Endothelial cell of umbilical vein (primary cell): ENCODE measurements around the gene SCAMP2. TPM values are rescaled to one million over a fixed set of nuclear protein-coding genes. Genes with fewer than 3 reads are reported as not detected.

Source experiments
- BruUV-seq: library from RNA; stranded (reverse); fragments of 400-500 nt; replicated peaks from 2 replicates; lab custom pipeline; 2021; lab: Mats Ljungman, UMichigan
- CTCF ChIA-PET: fragments of 300-600, 350-600 bp; sonication (Branson Sonifier 250); formaldehyde crosslinking; loops from one replicate; lab custom pipeline; 2021; ENCODE audit warnings: antibody characterized with exemption, inconsistent platforms; lab: Charles Lee
- POLR2A ChIA-PET: fragments of 300-600, 350-600 bp; sonication (Branson Sonifier 250); formaldehyde crosslinking; loops from one replicate; lab custom pipeline; 2021; ENCODE audit warnings: antibody characterized with exemption, inconsistent platforms; lab: Charles Lee
- DNase-seq: peaks from one replicate; pipeline ENCODE4 v3.0.0-alpha.2; 2011; ENCODE audit warnings: low read depth, low spot score
- FAIRE-seq: peaks from 2 replicates; lab custom pipeline; 2011; peaks lifted over from hg19 to GRCh38; lab: Jason Lieb, UNC
- H2AFZ ChIP-seq: 2 replicates; pipeline ENCODE4 v1.6.0; 2012; ENCODE audit warnings: low read depth, low read length, control low read depth, inconsistent platforms
- H3K27ac ChIP-seq: 2 replicates; pipeline ENCODE4 v1.5.1; 2011; ENCODE audit warnings: low read depth, mild to moderate bottlenecking, control low read depth, low read length, moderate library complexity; ENCODE audit not compliant: insufficient read depth
- H3K27me3 ChIP-seq, 2 experiments: 2 replicates each; pipeline versions ENCODE4 v1.6.0 to v1.6.1; 2011; ENCODE audit warnings: low read length in 2 of 2, mixed read lengths in 1 of 2; ENCODE audit not compliant: control insufficient read depth in 2 of 2, insufficient read depth in 2 of 2
- H3K36me3 ChIP-seq, 2 experiments: 2 replicates in 1 of 2; 3 replicates in 1 of 2; pipeline ENCODE4 v1.5.1; 2011; ENCODE audit warnings: low read length in 2 of 2, mild to moderate bottlenecking in 1 of 2, moderate library complexity in 1 of 2; ENCODE audit not compliant: control insufficient read depth in 2 of 2, insufficient read depth in 2 of 2; ENCODE audit errors: extremely low read depth in 1 of 2
- H3K4me1 ChIP-seq: 3 replicates; pipeline ENCODE4 v1.5.1; 2011; ENCODE audit warnings: mild to moderate bottlenecking, low read length; ENCODE audit not compliant: control insufficient read depth, insufficient read depth; ENCODE audit errors: extremely low read depth
- H3K4me2 ChIP-seq: 2 replicates; pipeline ENCODE4 v1.6.1; 2011; ENCODE audit warnings: low read length, control low read depth, mixed read lengths; ENCODE audit not compliant: insufficient read depth
- H3K4me3 ChIP-seq, 3 experiments: fragments of 200-600 bp in 1 of 3; sonication (generic), shearing (Covaris generic) in 1 of 3; replicated peaks in 1 of 3; 2 replicates each; pipeline ENCODE4 v1.5.1; 2011 to 2016; ENCODE audit warnings: control low read depth in 3 of 3, low read length in 3 of 3, mild to moderate bottlenecking in 2 of 3, inconsistent platforms in 1 of 3, low read depth in 1 of 3, moderate library complexity in 1 of 3; ENCODE audit not compliant: insufficient read depth in 1 of 3
- H3K79me2 ChIP-seq: 2 replicates; pipeline ENCODE4 v1.6.0; 2012; ENCODE audit warnings: low read length, inconsistent platforms; ENCODE audit not compliant: control insufficient read depth, insufficient read depth
- H3K9ac ChIP-seq: replicated peaks from 2 replicates; pipeline ENCODE3; 2011; ENCODE audit warnings: low read length, control low read depth; ENCODE audit not compliant: insufficient read depth; ENCODE audit errors: extremely low read depth
- H3K9me1 ChIP-seq: replicated peaks from 3 replicates; pipeline ENCODE4 v1.6.0; 2011; ENCODE audit warnings: mild to moderate bottlenecking, low read length; ENCODE audit not compliant: control insufficient read depth, insufficient read depth; ENCODE audit errors: extremely low read depth
- H3K9me3 ChIP-seq: replicated peaks from 2 replicates; pipeline ENCODE4 v1.5.1; 2012; ENCODE audit warnings: low read length, inconsistent platforms; ENCODE audit not compliant: control insufficient read depth, insufficient read depth
- H4K20me1 ChIP-seq: replicated peaks from 2 replicates; pipeline ENCODE3; 2011; ENCODE audit warnings: mild to moderate bottlenecking, low read length; ENCODE audit not compliant: control insufficient read depth, insufficient read depth; ENCODE audit errors: extremely low read depth
- EZH2 ChIP-seq: IDR thresholded peaks from 2 replicates; pipeline ENCODE4 v1.6.1; 2012; ENCODE audit warnings: borderline replicate concordance, low read depth, mild to moderate bottlenecking, moderate library complexity, low read length, inconsistent platforms; ENCODE audit not compliant: severe bottlenecking
- FOS ChIP-seq: IDR thresholded peaks from 2 replicates; pipeline ENCODE4 v1.6.1; 2011; ENCODE audit warnings: mild to moderate bottlenecking, low read length, moderate library complexity, borderline replicate concordance; ENCODE audit not compliant: insufficient read depth
- GATA2 ChIP-seq: IDR thresholded peaks from 2 replicates; pipeline ENCODE4 v1.7.0; 2011; ENCODE audit warnings: low read depth, mild to moderate bottlenecking, moderate library complexity, mixed read lengths, low read length; ENCODE audit not compliant: insufficient read length, insufficient read depth
- JUN ChIP-seq: IDR thresholded peaks from 2 replicates; pipeline ENCODE4 v1.6.1; 2011; ENCODE audit warnings: borderline replicate concordance, low read depth; ENCODE audit not compliant: insufficient read length, insufficient read depth
- MYC ChIP-seq: IDR thresholded peaks from one replicate; pipeline ENCODE4 v1.6.1; 2011; ENCODE audit warnings: mild to moderate bottlenecking, low read depth, low read length
- POLR2A ChIP-seq: IDR thresholded peaks from 2 replicates; pipeline ENCODE4 v1.6.1; 2012; ENCODE audit warnings: low read depth, mild to moderate bottlenecking, control low read depth, low read length
- POLR2AphosphoS5 ChIP-seq: IDR thresholded peaks from 2 replicates; pipeline ENCODE4 v1.6.1; 2012; ENCODE audit warnings: low read depth, mild to moderate bottlenecking, control low read depth, low read length, moderate library complexity; ENCODE audit not compliant: insufficient read depth
- dilution Hi-C: fragments of 300-500 bp; cut with MboI; formaldehyde crosslinking; loops from one replicate; pipeline ENCODE4 v1.15.0; 2019; ENCODE audit warnings: low sequenced_read_pairs; ENCODE audit not compliant: extremely low pct_ligation_motif_present
- intact Hi-C: fragments of 100-400 bp; cut with micrococcal nuclease; formaldehyde crosslinking; loops from one replicate; pipeline ENCODE4 v1.10.0; 2022
- polyA plus RNA-seq, 4 experiments: library from polyadenylated mRNA; depleted of rRNA in 3 of 4; stranded (reverse) in 3 of 4; unstranded in 1 of 4; fragments of >200 nt; gene quantifications; 2 replicates each; pipeline versions ENCODE4 v1.2.1 to v1.2.3, GENCODE V29; 2011 to 2012; ENCODE audit warnings: missing spikeins in 1 of 4
- total RNA-seq: library from RNA; stranded (reverse); gene quantifications from 2 replicates; pipeline ENCODE4 v1.2.3, GENCODE V29; 2021
- TF ChIP-seq, protein P1 (sequence below), 2 donors: IDR thresholded peaks; 1 replicate in 1 of 2; 2 replicates in 1 of 2; pipeline ENCODE4 v1.5.1; 2011; ENCODE audit warnings: low read length in 2 of 2, mild to moderate bottlenecking in 2 of 2, moderate library complexity in 2 of 2, control low read depth in 1 of 2, inconsistent platforms in 1 of 2, low read depth in 1 of 2; ENCODE audit not compliant: insufficient read depth in 1 of 2; ENCODE audit errors: extremely low read depth in 1 of 2
- TF ChIP-seq, protein P2 (sequence below): IDR thresholded peaks from 2 replicates; pipeline ENCODE4 v1.6.1; 2011; ENCODE audit not compliant: insufficient read depth, insufficient read length

Gene SCAMP2
- total and polyA plus RNA-seq, 2 donors (not counting 3 experiments of a cell fraction or from before 2014, with no cell fraction given): 67.3 to 256 TPM

DNA sequence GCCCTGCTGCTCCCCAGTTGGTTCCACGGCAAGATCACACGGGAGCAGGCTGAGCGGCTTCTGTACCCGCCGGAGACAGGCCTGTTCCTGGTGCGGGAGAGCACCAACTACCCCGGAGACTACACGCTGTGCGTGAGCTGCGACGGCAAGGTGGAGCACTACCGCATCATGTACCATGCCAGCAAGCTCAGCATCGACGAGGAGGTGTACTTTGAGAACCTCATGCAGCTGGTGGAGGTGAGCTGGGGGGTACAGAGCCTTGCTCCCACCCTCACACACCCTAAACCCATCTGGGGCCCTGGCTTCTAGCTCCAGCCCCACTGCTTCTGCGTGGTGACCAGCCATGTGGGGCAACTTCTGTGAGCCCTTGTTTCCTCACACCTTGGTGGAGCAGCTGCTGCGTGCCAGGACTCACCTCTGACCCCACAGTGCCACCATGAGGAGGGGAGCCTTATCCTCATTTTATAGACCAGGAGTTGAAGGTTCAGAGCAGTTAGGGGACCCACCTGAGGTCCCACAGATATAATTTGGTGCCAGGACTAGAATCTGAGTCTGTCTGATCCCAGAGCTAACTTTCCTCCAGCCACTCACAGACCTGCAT lies 73.8 kb downstream of the SCAMP2 start:
- no peak for TF ChIP-seq POLR2A
- TF ChIP-seq MYC: no peak
- TF ChIP-seq POLR2AphosphoS5: no peak
- TF ChIP-seq GATA2: no peak
- TF ChIP-seq JUN: no peak
- no peak for TF ChIP-seq EZH2
- TF ChIP-seq, protein P1, sequence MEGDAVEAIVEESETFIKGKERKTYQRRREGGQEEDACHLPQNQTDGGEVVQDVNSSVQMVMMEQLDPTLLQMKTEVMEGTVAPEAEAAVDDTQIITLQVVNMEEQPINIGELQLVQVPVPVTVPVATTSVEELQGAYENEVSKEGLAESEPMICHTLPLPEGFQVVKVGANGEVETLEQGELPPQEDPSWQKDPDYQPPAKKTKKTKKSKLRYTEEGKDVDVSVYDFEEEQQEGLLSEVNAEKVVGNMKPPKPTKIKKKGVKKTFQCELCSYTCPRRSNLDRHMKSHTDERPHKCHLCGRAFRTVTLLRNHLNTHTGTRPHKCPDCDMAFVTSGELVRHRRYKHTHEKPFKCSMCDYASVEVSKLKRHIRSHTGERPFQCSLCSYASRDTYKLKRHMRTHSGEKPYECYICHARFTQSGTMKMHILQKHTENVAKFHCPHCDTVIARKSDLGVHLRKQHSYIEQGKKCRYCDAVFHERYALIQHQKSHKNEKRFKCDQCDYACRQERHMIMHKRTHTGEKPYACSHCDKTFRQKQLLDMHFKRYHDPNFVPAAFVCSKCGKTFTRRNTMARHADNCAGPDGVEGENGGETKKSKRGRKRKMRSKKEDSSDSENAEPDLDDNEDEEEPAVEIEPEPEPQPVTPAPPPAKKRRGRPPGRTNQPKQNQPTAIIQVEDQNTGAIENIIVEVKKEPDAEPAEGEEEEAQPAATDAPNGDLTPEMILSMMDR (IDR thresholded peaks at IDR 0.05; ENCODE audit: extremely low read depth in 1 of 2, insufficient read depth in 1 of 2, low read depth in 1 of 2, low read length in 2 of 2): no peak
- TF ChIP-seq, protein P2, sequence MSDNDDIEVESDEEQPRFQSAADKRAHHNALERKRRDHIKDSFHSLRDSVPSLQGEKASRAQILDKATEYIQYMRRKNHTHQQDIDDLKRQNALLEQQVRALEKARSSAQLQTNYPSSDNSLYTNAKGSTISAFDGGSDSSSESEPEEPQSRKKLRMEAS: no peak
- TF ChIP-seq FOS: no peak
- intact Hi-C loops (no loop called here), dilution Hi-C loops (no loop called here)
- Histone ChIP-seq H3K36me3 (peaks cover 3 to 33% of the 10 kb centered on the region in 2 experiments), H3K4me2 (no peak overlapping the region), H3K27me3 (no peaks in the 10 kb centered on the region), H3K9ac (no peak overlapping the region), H3K4me1 (no peaks in the 10 kb centered on the region), H3K9me1 (no peaks in the 10 kb centered on the region), H3K79me2 (peaks cover 22% of the 10 kb centered on the region), H3K27ac (no peak overlapping the region), H2AFZ (no peak overlapping the region), H3K4me3 (no peak overlapping the region), H4K20me1 (no peaks in the 10 kb centered on the region), H3K9me3 (no peaks in the 10 kb centered on the region)
- no TSS peak for BruUV-seq
- CTCF ChIA-PET: interaction anchor here (0.7 to 3.9 kb wide), 14 partner anchors 9 to 167 kb away, joined by 3 to 55 read pairs (median 4); partner anchors contain the start of genes CSK and CYP1A1
- POLR2A ChIA-PET: no interaction called here
- FAIRE-seq: no peak
- DNase-seq: no peak
